ENCODE measurements around the gene SAA2. TPM values are rescaled to one million over a fixed set of nuclear protein-coding genes. Genes with fewer than 3 reads are reported as not detected.

Gene SAA2
- not detected in 2 replicates for total RNA-seq (ENCODE audit: low replicate concordance)

DNA sequence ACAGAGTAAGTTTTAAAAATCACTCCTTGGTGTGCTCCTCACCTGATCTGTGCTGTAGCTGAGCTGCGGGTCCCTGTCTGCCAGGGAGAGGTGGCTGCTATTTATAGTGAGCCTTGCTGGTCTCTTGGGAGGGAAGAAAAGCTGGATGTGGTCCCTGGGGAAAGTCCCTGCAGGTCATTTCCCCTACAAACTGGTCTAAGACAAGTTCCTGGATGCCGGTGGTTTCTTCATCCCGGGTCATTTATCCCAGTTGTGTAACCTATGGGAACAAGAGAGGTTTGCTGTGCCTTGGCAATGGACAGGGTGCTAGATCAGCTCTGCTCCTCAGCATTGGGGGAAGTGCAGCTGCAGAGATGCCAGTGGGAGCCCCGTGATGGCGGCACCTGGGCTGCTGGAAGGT, at the start of gene SAA2:
Gene SAA2, minus strand, starts transcription at position 108 of the 400 bp plus-strand sequence. CDS start 657 bp downstream, outside the sequence.
- no peak for TF ChIP-seq CTCF (IDR thresholded peaks at IDR 0.05; ENCODE audit: insufficient read depth, low read length)
- H3K4me3 ChIP-seq (ENCODE audit: low read depth, low read length) = no peak within 1 kb of the TSS
- no peak for DNase-seq (ENCODE audit: low read depth)

DNA sequence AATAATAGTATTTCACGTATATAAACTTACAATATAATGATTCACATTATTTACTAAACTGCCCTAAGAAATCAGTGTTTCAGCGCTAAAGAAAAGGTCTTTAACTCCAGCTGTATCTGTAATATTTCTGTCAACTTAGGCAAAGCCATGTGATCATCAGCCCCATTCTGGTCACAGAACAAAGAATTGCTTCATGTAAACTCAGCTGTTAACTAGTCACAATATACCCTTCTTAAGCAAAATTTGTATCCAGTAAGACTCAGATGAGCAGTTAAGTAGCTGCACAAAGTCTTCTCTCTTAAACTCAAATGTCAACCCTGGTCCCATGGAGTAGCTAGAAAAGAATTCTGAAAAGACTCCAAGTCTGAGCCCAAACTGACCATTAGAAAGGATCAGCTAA, 46.8 kb upstream of the SAA2 start:
- no peak for DNase-seq (ENCODE audit: low read depth)
- no peak overlapping the region for H3K4me3 ChIP-seq (ENCODE audit: low read depth, low read length)
- no peak for TF ChIP-seq CTCF (IDR thresholded peaks at IDR 0.05; ENCODE audit: insufficient read depth, low read length)

GRCh38 chr11:18294862-18295261, 46.4 kb upstream of the SAA2 start:
- TF ChIP-seq CTCF (IDR thresholded peaks at IDR 0.05; ENCODE audit: insufficient read depth, low read length) = no peak
- no peak for DNase-seq (ENCODE audit: low read depth)
- no peak overlapping the region for H3K4me3 ChIP-seq (ENCODE audit: low read depth, low read length)

GRCh38 chr11:18288911-18289310, 40.4 kb upstream of the SAA2 start:
- TF ChIP-seq CTCF (IDR thresholded peaks at IDR 0.05; ENCODE audit: insufficient read depth, low read length) = no peak
- no peak for DNase-seq (ENCODE audit: low read depth)
- H3K4me3 ChIP-seq (ENCODE audit: low read depth, low read length) = no peak overlapping the region

DNA sequence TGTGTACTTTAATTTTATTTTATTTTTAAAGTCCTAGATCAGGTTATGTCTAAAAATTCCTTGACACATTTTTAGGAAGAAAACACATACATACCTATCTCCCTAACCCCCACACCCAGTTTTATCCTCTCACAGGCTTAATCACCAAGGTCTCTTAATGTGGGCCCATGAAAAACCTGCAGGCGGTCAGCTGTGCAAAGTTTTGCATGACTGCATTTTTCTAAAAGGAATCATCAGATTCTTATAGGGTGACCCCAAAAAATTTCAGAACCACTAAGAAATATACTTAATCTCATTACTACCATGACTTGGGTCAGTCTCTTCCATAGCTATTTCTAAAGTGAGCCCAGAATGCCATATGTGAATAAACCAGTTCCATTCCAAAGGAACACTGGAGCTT, 37.4 kb upstream of the SAA2 start:
- TF ChIP-seq CTCF (IDR thresholded peaks at IDR 0.05; ENCODE audit: insufficient read depth, low read length) = no peak
- no peak for DNase-seq (ENCODE audit: low read depth)
- H3K4me3 ChIP-seq (ENCODE audit: low read depth, low read length) = no peak overlapping the region

GRCh38 chr11:18282626-18283025, 34.2 kb upstream of the SAA2 start:
- DNase-seq (ENCODE audit: low read depth) = no peak
- H3K4me3 ChIP-seq (ENCODE audit: low read depth, low read length) = no peak overlapping the region
- TF ChIP-seq CTCF (IDR thresholded peaks at IDR 0.05; ENCODE audit: insufficient read depth, low read length) = no peak

DNA sequence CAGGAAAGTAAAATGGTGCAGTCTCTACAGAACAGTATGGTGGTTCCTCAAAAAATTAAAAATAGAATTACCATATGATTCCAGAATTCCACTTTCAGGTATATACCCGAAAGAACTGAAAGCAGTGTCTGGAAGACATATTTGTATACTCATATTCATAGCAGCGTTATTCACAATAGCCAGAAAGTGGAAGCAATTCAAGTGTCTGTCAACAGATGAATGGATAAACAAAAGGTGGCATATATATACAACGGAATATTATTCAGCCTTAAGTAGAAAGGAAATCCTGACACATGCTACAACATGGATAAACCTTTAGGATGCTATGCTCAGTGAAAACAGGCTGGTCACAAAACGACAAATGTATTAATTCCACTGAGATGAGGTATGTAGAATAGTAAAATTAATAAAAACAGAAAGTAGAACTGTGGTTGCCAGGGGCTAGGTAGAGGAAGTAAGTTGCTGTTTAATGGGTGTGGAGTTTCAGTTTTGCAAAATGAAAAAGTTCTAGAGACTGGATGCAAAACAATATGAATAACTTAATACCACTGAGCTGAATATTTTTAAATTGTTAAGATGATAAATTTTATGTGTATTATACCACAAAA, 32.1 kb upstream of the SAA2 start:
- TF ChIP-seq CTCF (IDR thresholded peaks at IDR 0.05; ENCODE audit: insufficient read depth, low read length) = no peak
- no peak for DNase-seq (ENCODE audit: low read depth)

More for the DNA sequence above, 32.1 kb upstream of the SAA2 start:
- no peak overlapping the region for H3K4me3 ChIP-seq (ENCODE audit: low read depth, low read length)

Measured in fibroblast of the aortic adventitia (primary cell).